GM19452 (cell line): ENCODE results near the gene RYR3.
"Not testable (repeated sequence)": the region's sequence is repeated elsewhere in the genome, so short reads cannot be mapped to it uniquely, and the experiment has no call there.

Experiments
- ATAC-seq: cut with Tn5 transposase; IDR thresholded peaks from one replicate; pipeline ENCODE4 v1.9.1; 2021; ENCODE audit not compliant: unreplicated experiment

RYR3 gene

GRCh38 chr15:33810073-33810595 is 499.4 kb downstream of the RYR3 start:
- ATAC-seq: no peak

GRCh38 chr15:33810806-33811205 is 500.0 kb downstream of the RYR3 start:
- ATAC-seq: no peak

GRCh38 chr15:33813891-33814290 is 503.1 kb downstream of the RYR3 start:
- ATAC-seq: no peak

GRCh38 chr15:33819499-33819898 is 508.7 kb downstream of the RYR3 start:
- ATAC-seq: not testable (repeated sequence)

GRCh38 chr15:33822479-33822878 is 511.7 kb downstream of the RYR3 start:
- ATAC-seq: no peak

GRCh38 chr15:33823119-33823518 is 512.4 kb downstream of the RYR3 start:
- no peak for ATAC-seq

GRCh38 chr15:33825453-33825852 is 514.7 kb downstream of the RYR3 start:
- no peak for ATAC-seq

- ATAC-seq: no peak
Measured at GRCh38 chr15:33826201-33826600, 515.4 kb downstream of the RYR3 start.

- no peak for ATAC-seq
Measured at GRCh38 chr15:33830351-33830750, 519.6 kb downstream of the RYR3 start.

- ATAC-seq: no peak
Measured at GRCh38 chr15:33831646-33832045, 520.9 kb downstream of the RYR3 start.

- no peak for ATAC-seq
Measured at GRCh38 chr15:33834892-33835743, 524.4 kb downstream of the RYR3 start.

- ATAC-seq: no peak
Measured at GRCh38 chr15:33837294-33837693, 526.5 kb downstream of the RYR3 start.

- ATAC-seq: no peak
Measured at GRCh38 chr15:33839540-33839939, 528.8 kb downstream of the RYR3 start.

- no peak for ATAC-seq
Measured at GRCh38 chr15:33840615-33841014, 529.8 kb downstream of the RYR3 start.

GRCh38 chr15:33844186-33844585 is 533.4 kb downstream of the RYR3 start:
- ATAC-seq: no peak

GRCh38 chr15:33844597-33844996 is 533.8 kb downstream of the RYR3 start:
- no peak for ATAC-seq

- no peak for ATAC-seq
Measured at GRCh38 chr15:33846142-33846541, 535.4 kb downstream of the RYR3 start.

GRCh38 chr15:33846862-33847261 is 536.1 kb downstream of the RYR3 start:
- no peak for ATAC-seq

- no peak for ATAC-seq
Measured at GRCh38 chr15:33848011-33848410, 537.2 kb downstream of the RYR3 start.

- no peak for ATAC-seq
Measured at GRCh38 chr15:33851079-33851478, 540.3 kb downstream of the RYR3 start.

- ATAC-seq: no peak
Measured at GRCh38 chr15:33852094-33852493, 541.3 kb downstream of the RYR3 start.

GRCh38 chr15:33852570-33852969 is 541.8 kb downstream of the RYR3 start:
- ATAC-seq: no peak

GRCh38 chr15:33857726-33858125 is 547.0 kb downstream of the RYR3 start:
- no peak for ATAC-seq
